ENCODE results near the gene ANKRD28.

Gene ANKRD28

DNA sequence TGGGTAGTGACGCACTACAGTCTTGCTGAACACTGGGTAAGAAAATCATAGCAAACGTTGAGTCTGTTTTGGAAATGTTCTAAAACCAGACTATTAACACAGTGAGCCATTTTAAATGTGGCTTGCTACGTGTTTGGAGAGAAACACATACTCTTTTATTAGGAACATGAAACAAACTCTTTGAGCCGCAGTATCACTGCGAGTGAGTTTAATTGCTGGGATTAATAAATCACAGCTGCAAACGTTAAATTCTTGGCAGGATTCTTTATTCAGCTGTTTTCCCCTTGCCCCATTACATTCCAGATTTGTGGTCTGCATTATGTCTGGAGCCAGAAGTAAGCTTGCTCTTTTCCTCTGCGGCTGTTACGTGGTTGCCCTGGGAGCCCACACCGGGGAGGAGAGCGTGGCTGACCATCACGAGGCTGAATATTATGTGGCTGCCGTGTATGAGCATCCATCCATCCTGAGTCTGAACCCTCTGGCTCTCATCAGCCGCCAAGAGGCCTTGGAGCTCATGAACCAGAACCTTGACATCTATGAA lies 162.6 kb downstream of the ANKRD28 start:
- ChIA-PET CTCF (interaction anchor here (0.7 to 4.2 kb wide), 12 partner anchors 11 to 423 kb away, joined by 3 to 22 read pairs (median 3); no protein-coding TSS in a partner anchor), POLR2A (interaction anchor here (0.7 to 3.0 kb wide), 3 partner anchors 12 to 162 kb away, joined by 4 to 29 read pairs (median 6); partner anchors contain the start of gene ANKRD28)
- no peak overlapping the region for H3K4me3 ChIP-seq (ENCODE audit: low read depth, low read length)
- TF ChIP-seq CTCF (IDR thresholded peaks at IDR 0.05; ENCODE audit: insufficient read depth, low read length, missing control alignments): no peak
- DNase-seq (ENCODE audit: low read depth, low spot score): peak; percentile 71

DNA sequence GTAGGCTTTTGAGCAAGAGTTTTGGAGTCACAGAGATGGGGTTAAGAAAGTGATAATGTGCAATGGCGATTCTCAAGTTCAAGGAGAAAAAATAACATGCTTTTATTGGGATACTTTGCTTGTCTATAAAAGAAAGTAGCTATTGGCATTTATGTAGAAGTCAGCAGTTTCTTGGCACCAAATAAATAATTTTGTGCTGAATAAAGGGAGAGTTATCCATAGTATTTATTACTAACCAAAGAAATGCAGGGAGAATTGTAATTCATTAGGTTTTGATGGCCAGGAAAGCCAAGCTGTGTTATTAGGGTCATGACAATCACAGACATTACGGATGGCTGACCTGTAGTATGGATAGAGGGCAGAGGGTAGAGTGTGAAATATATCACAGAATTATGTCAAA lies 163.1 kb downstream of the ANKRD28 start:
- CTCF ChIA-PET: interaction anchor here (0.7 to 4.2 kb wide), 13 partner anchors 11 to 613 kb away, joined by 3 to 22 read pairs (median 3); no protein-coding TSS in a partner anchor
- DNase-seq (ENCODE audit: low read depth, low spot score): no peak
- H3K4me3 ChIP-seq (ENCODE audit: low read depth, low read length): no peak overlapping the region
- no peak for TF ChIP-seq CTCF (IDR thresholded peaks at IDR 0.05; ENCODE audit: insufficient read depth, low read length, missing control alignments)
- POLR2A ChIA-PET: interaction anchor here (1.7 to 3.0 kb wide), 2 partner anchors 12 to 163 kb away, joined by 6 to 29 read pairs; partner anchors contain the start of gene ANKRD28

- ChIA-PET CTCF (interaction anchor here (0.7 to 4.2 kb wide), 11 partner anchors 10 to 614 kb away, joined by 3 to 22 read pairs (median 3); no protein-coding TSS in a partner anchor), POLR2A (interaction anchor here (1.7 to 3.0 kb wide), 2 partner anchors 13 to 164 kb away, joined by 6 to 29 read pairs; partner anchors contain the start of gene ANKRD28)
- no peak for TF ChIP-seq CTCF (IDR thresholded peaks at IDR 0.05; ENCODE audit: insufficient read depth, low read length, missing control alignments)
These were observed 163.8 kb downstream of the ANKRD28 start for GRCh38 chr3:15633766-15634598.

GRCh38 chr3:15633159-15633558 lies 164.6 kb downstream of the ANKRD28 start:
- no peak for TF ChIP-seq CTCF (IDR thresholded peaks at IDR 0.05; ENCODE audit: insufficient read depth, low read length, missing control alignments)
- no peak overlapping the region for H3K4me3 ChIP-seq (ENCODE audit: low read depth, low read length)
- no peak for DNase-seq (ENCODE audit: low read depth, low spot score)
- POLR2A ChIA-PET: no interaction called here
- CTCF ChIA-PET: interaction anchor here (1.8 kb wide), 1 partner anchor 179 kb away, joined by 12 read pairs; no protein-coding TSS in a partner anchor

More at GRCh38 chr3:15633766-15634598, 163.8 kb downstream of the ANKRD28 start:
- no peak for DNase-seq (ENCODE audit: low read depth, low spot score)
- H3K4me3 ChIP-seq (ENCODE audit: low read depth, low read length): no peak overlapping the region

- CTCF ChIA-PET: no interaction called here
- DNase-seq (ENCODE audit: low read depth, low spot score): no peak
- no peak for TF ChIP-seq CTCF (IDR thresholded peaks at IDR 0.05; ENCODE audit: insufficient read depth, low read length, missing control alignments)
- POLR2A ChIA-PET: no interaction called here
- H3K4me3 ChIP-seq (ENCODE audit: low read depth, low read length): no peak overlapping the region
These were observed 165.6 kb downstream of the ANKRD28 start for GRCh38 chr3:15632212-15632580.

All from AG04449 (cell line).